Activated CD4-positive, alpha-beta T cell treated with anti-CD3 and anti-CD28 coated beads for 24 hours (primary cell): ENCODE results near the gene NGFR.

Experiments
- DNase-seq, 2 donors: peaks; one replicate each; pipeline ENCODE4 v3.0.0-alpha.2; 2020; ENCODE audit warnings: low read depth in 2 of 2

Gene NGFR

GRCh38 chr17:49494986-49495841, at the start of gene NGFR:
Gene NGFR, plus strand, starts transcription at chr17:49495293. Its CDS starts 125 bp downstream, at chr17:49495418.
- peak in 1 of 2 donors; percentile 18 for DNase-seq

- no peak for DNase-seq
Observed at GRCh38 chr17:49445591-49445990, 49.5 kb upstream of the NGFR start.

DNA sequence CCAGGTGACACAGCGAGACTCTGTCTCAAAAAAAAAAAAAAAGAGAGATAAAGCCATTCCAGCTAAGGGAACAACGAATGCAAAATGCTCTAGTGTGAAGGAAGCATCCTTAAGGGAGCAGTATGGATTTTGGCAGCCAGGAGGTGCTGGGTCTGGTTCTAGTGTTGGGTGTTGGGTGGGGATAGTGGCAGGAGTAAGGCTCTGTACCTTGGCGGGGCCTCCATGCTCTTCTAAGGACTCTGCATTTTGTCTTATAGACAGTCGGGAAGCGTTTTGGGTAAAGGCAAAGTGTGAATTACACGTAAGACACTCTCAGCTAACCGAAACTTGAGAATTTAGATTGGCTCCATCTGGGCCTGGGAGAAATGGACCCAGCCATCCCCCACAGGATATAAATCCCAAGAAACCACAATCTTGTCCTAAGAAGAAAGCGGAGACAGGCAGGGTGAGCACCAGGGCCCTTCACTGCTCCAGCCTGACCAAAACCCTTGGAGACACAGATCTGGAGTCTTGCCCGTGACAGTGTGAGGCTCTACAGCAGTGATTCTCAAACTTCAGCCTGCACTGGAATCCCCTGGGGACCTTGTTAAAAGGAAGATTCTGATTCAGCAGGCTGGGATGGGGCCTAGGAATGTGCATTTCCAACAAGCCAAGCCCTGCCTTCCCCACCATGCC, 47.3 kb upstream of the NGFR start:
- no peak for DNase-seq

GRCh38 chr17:49450181-49450580, 44.9 kb upstream of the NGFR start:
- no peak for DNase-seq

DNA sequence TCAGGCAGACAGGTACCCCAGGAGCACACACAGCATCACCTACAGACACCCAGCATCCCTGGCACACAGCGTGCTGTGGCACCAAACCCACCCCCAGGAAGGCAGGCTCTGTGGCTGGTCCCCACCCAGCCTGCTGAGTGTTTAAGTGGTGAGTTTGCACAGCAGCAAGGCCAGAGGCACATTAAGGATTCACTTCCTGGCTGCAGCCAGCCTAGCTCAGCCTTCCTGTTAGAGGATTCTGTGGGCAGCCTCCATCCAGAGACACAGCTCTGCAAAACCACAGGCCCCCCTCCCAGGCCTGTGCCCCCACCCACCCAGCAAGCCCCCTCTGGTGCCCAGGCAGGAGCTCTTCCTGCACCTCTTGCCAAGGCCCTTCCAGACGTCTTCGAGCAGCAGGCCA, 44.4 kb upstream of the NGFR start:
- no peak for DNase-seq

GRCh38 chr17:49452201-49452600, 42.9 kb upstream of the NGFR start:
- DNase-seq, result no peak

GRCh38 chr17:49452661-49453060, 42.4 kb upstream of the NGFR start:
- no peak for DNase-seq

GRCh38 chr17:49454050-49454449, 41.0 kb upstream of the NGFR start:
- no peak for DNase-seq

GRCh38 chr17:49455272-49455861, 39.7 kb upstream of the NGFR start:
- DNase-seq, result no peak

DNA sequence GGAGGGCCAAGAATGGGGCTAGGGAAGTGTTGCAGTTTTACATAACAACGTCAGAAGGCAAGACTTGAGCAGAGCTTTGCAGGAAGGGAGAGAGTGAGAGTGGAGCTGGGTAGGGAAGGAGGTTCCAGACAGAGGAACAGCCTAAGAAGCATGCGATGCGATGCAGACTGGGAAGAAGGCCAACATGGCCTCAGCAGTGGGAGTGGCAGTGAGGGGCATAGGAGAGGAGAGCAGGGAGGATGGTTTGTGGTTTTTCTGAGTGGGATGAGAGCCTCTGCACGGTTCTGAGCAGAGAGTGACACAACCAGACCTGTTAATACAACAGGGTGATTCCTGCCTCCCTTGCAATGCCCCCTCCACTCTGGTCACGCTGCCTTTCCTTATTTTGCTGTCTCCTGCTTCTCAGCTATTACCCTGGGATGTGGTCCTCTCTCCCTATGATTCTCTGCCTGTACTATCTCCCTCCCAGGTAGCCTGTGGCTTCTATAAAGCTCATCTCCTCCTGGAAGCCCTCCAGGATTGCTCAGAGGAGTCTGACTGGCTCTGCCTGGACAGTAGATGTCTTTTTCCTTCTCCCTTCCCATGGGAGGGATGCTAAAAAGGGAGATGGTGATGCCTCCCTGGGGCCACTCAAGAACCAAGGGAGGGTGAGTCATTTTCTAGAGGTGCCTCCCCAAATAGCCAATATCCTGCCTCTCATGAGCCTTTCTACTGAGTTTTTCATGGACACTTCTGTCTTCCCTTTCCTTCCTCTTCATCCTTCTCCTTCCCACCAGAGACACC, 38.7 kb upstream of the NGFR start:
- no peak for DNase-seq

GRCh38 chr17:49457564-49458535, 37.2 kb upstream of the NGFR start:
- DNase-seq, result no peak

GRCh38 chr17:49459401-49459984, 35.6 kb upstream of the NGFR start:
- DNase-seq, result no peak

DNA sequence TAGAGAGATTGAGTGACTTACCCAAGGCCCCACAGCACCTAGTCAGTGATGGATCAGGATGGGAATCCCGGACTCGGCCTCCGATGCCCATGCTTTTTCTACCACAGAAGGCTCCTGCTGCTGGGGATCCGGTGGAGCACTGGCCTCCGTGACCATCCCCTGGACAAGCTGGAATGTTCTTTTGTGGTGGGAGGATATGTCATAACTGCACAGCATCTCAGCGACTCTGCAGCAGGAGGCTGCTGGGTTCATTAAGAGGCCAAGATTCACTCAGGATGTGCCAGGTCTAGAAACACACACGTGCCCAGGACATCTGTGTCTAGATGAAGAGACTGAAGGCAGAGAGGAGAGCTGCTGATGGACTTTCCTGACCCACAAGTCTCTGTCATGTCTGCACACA, 34.7 kb upstream of the NGFR start:
- DNase-seq, result no peak

DNA sequence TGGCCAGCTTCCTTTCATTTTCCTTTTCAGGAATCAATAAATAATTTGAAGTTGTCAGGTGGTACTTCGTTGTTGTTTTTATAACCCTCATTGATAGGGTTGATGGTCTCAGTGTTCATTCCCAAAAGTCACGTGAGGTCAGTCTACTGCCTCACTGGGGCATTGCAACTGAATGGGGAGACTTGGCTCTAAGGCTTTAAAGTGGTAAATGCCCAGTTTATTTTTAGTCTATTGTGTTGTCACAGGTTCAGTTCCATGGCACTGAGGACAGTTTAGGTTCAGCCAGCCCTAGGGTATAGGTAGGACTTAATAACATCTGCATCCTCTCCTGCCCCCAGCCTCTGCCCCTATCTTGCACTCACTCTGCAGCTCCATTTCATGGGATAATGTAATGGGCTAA, 33.5 kb upstream of the NGFR start:
- no peak for DNase-seq

GRCh38 chr17:49464049-49464448, 31.0 kb upstream of the NGFR start:
- no peak for DNase-seq

GRCh38 chr17:49465331-49465903, 29.7 kb upstream of the NGFR start:
- DNase-seq, result no peak

DNA sequence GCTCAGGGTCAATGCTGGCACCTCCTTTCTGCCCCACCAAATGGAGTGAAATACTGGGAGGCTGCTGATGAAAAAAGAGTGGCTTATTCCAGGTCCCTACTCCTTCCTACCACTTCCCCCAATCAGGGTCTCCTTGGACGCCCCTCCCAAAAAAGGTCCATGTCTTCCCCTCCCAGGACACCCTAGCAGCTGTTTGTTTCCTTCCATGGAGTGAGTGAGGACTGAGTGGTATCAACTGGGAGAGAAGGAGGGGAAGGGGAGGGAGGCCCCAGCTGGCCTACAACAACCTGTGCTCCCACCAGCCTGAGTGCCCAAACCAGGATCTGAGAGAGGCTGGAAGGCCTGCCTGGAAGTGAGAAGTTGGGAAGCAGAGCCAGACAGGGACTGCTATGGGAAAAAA, 28.7 kb upstream of the NGFR start:
- no peak for DNase-seq

DNA sequence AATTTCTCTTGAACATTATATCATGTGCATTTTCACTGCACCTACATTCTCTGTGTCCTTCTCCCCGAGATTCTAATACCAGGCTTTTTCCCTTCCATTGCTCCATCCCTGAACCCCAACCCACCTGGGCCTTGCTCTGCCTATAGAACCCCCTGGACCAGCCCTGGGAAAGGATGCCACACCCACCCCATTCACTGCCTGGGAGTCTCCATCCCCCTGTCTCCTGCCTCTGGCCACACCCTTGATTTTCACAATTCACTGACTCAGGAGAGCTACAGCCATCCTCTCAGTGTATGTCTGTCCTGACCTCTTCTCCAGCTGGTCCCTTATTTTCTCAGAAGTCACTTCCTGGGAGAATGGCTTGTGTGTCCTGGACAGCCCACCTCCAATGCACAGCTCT, 27.9 kb upstream of the NGFR start:
- no peak for DNase-seq

DNA sequence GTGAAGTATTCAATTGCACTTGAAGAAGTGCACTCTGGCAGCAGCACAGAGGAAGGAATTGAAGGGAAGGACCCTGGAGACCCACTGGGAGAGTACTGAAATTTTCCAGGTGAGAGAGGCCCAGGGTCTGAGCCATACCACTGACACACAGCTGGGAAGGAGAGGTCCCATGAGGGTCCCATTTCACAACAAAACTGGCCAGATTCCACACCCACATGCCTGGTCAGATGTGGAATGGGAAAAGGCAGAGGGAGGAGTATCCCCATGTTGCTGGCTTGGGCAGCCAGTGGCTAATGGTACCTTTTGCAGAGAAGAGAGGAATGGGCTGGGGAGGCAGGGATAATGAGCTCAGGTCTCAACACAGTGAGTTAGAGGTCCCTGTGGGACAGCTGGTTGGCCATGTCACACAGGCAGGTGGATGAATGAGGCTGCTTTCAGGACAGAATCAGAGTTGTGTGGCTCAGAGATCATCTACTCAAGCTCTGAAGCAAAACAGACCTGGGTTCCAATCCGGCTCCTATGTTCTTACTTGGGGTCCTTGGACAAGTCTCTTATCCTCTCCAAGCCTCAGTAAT, 26.2 kb upstream of the NGFR start:
- DNase-seq, result no peak
